ENCODE data around the gene RAB3GAP2.
"Not testable (repeated sequence)": the region's sequence is repeated elsewhere in the genome, so short reads cannot be mapped to it uniquely, and the experiment has no call there.

Gene RAB3GAP2

DNA sequence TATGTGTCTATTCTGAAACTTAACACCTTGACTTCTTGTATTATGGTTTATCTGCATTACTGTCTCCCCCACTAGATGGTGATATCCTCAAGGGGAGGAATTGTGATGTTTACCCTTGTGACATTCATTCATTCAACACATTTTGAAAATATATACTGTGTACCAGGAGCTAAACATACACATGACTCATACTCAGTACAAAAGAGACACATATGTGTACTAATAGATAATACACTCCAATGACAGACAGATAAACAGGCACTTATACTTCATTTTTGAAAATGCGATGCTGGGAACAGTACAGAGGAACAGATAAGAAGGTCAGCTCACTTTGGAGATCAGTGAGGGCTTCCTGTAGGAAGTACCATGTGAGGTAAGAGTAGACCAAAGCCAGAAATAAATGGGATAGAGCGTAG, 8.9 kb upstream of the RAB3GAP2 start:
- DNase-seq = no peak

DNA sequence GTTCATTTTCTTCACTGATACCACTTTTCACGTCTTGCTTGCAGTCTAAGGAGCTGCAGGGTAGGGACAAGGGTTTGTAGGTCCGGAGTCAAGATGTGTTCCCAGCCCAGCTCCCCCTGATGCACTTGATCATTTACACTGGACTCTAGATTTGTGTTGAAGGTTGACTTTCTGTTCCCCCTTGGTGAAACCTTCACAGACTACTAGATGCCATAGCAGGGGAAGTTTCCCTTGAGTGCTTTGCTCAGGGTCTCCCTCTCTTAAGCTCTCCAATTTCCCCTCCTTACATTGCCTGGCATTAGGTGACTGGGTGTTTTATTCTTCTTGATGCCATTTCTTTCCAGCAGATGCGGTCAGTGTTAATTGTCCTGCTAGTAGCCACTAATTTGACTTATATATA, 8.0 kb upstream of the RAB3GAP2 start:
- no peak for DNase-seq

DNA sequence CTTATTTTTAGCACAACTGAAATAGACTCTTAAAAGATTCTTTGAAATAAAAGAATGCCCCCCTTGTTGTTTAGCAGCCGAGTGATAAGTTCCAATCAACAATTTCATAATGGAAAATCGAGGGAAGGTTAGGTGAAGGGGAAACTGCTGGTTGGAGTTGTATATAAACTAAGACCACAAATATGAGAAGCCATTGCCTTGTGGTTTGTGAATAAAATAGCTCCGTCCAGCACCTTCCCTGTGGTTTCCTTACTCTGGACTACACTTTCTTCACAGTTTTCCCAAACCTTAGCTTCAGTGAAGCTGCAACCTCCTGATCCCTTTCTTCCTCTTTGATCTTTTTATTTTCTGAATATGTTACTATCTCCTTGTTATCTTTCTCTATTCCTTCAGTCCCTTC, 6.7 kb upstream of the RAB3GAP2 start:
- DNase-seq = no peak

DNA sequence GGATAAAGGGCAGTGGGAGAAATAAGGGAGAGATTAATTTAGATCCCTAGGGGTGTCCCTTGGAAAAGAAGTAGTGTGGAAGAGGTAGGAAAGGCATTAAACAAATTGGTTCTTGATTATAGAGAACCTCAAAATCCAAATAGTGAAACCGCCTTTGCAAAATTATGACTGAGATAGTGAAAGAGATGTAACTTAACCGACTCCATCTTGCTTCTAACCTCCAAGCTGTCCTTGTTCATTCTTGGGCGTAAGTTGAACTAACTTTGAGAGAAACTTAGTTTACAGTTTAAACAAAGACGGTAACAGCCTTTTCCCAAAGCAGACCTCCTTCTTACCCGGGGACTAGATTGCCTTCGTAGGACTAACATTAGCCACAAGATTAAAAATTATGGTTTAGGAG, 3.2 kb upstream of the RAB3GAP2 start:
- DNase-seq = no peak

DNA sequence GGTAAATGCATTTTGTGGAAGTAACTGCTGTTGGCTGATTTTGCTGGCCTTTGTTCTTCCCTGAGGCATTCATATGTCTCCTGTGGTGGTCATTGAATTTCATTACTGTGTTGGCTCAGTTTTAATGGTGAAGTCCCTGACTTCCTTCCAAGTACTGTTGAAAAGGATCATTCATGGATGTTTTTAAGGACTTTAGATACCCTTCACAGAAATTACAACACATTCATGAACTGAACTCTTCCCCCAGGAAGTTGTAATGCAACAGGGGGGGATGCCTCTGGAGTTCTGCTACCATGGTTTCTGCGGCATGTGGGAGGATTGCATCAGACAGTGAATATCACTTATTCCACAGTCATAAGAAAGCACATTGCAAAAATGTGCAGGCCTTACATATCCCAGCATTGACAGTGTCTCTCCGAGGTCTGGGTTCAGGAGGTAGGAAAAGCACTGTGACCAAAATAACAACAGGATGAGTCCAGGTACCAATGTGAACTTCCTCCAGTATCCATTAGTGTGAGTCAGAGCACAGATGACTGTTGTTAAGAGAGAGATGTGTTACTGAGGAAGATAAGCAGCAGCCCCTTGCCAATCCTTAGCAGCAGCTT, 2.1 kb upstream of the RAB3GAP2 start:
- DNase-seq = no peak

DNA sequence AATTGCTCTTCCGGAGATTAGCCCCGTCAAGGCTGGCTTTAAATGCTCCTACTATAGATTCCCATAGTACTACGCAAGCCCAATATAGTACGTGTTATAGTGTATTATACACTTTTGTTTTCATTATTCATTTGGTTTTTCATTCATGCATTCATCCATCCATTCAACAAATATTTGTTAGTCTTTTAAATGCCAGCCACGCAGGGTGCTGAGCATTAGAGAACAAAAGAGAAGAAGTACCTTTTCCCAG, 513 bp upstream of the RAB3GAP2 start:
- no peak for DNase-seq

DNA sequence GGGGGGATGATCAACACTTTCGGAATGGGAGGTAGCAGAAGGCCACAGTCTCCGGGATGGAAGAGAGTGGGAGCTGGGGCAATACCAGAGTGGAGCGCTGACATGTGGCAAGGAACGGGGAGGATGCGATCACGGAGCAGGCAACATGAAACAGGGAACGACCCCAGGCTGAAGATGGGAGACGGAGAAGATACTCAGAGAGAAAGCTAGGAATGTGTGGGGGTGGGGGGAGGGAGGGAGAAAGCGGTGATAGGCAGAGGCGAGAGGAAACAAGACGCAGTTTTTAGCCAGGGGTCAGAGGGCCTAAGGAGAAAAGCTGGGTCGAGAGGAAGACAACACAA, 577 bp downstream of the RAB3GAP2 start:
- no peak for DNase-seq

- no peak for DNase-seq
Measured at GRCh38 chr1:220269036-220269435, 3.2 kb downstream of the RAB3GAP2 start.

DNA sequence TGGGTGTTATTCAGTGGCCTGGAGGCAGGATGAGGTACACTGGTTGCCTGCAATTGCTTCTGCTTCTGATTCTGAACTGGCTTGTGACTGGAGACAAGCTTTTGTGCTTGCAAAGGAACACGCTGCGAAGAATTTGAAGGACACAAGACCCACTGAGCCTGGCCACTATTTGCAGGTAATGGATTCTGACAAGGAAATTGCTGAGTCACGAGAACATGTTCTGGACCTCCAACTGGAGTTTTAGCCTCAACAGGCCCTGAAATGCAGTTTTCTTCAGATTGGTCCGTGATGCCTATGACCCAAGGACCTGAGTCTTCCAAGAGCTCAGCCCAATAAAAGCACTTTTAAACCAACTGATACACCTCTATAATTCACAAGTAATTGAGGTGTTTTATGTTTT, 4.6 kb downstream of the RAB3GAP2 start:
- no peak for DNase-seq

- not testable (repeated sequence) for DNase-seq
Measured at GRCh38 chr1:220260228-220260627, 12.0 kb downstream of the RAB3GAP2 start.

DNA sequence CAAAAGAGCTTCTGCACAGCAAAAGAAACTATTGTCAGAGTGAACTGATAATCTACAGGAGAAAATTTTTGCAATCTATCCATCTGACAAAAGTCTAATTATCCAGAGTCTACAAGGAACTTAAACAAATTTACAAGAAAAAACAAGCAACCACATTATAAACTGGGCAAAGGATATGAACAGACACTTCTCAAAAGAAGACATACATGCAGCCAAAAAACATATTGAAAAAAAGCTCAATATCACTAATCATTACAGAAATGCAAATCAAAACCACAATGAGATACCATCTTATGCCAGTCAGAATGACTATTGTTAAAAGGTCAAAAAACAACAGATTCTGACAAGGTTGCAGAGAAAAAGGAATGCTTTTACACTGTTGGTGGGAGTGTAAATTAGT, 12.5 kb downstream of the RAB3GAP2 start:
- not testable (repeated sequence) for DNase-seq

- not testable (repeated sequence) for DNase-seq
Measured at GRCh38 chr1:220256194-220256593, 16.1 kb downstream of the RAB3GAP2 start.

DNA sequence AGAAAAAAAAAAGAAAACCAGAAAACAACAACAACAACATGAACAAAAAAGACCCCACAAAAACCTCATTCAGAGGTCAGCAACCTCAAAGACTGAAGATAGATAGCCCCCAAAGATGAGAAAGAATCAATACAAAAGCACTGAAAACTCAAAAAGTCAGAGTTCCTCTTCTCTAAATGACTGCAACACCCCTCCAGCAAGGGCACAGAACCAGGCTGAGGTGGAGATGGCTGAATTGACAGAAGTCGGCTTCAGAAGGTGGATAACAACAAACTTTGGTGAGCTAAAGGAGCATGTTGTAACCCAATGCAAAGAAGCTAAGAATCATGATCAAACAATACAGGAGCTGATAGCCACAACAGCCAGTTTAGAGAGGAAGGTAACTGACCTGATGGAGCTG, 17.0 kb downstream of the RAB3GAP2 start:
- no peak for DNase-seq

DNA sequence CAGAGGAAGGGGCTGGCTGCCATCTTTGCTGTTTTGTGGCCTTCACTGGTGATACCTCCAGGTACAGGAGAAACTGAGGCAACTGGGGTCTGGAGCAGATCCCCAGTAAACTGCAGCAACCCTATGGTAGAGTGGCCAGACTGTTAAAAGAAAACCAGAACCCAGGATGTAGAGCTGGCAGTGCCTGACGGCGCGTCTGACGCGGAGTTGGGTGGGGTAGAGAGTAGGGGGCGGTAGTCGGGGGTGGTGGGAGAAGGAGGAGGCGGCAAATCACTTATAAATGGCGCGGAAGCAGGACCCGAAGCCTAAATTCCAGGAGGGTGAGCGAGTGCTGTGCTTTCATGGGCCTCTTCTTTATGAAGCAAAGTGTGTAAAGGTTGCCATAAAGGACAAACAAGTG, 19.0 kb downstream of the RAB3GAP2 start:
- DNase-seq = not testable (repeated sequence)

GRCh38 chr1:220251272-220251671, 21.0 kb downstream of the RAB3GAP2 start:
- DNase-seq = no peak

DNA sequence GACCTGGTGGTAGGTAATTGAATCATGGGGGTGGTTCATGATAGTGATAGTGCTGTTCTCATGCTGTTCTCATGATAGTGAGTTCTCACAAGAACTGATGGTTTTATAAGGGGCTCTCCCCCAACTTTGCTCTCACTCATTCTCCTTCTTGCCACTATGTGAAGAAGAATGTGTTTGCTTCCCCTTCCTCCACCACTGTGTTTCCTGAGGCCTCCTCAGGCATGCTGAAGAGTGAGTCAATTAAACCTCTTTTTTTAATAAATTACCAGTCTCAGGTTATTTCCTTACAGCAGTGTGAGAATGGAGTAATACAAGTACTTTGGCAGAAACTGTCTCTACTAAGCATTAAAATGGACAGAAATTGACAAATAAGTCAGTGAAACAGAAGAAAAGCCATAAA, 21.6 kb downstream of the RAB3GAP2 start:
- no peak for DNase-seq

GRCh38 chr1:220249522-220249921, 22.7 kb downstream of the RAB3GAP2 start:
- DNase-seq = no peak

- not testable (repeated sequence) for DNase-seq
Measured at GRCh38 chr1:220248715-220249265, 23.5 kb downstream of the RAB3GAP2 start.

- DNase-seq = not testable (repeated sequence)
Measured at GRCh38 chr1:220245900-220246299, 26.4 kb downstream of the RAB3GAP2 start.

- no peak for DNase-seq
Measured at GRCh38 chr1:220243947-220244346, 28.3 kb downstream of the RAB3GAP2 start.

- DNase-seq = no peak
Measured at GRCh38 chr1:220241072-220241663, 31.1 kb downstream of the RAB3GAP2 start.

DNA sequence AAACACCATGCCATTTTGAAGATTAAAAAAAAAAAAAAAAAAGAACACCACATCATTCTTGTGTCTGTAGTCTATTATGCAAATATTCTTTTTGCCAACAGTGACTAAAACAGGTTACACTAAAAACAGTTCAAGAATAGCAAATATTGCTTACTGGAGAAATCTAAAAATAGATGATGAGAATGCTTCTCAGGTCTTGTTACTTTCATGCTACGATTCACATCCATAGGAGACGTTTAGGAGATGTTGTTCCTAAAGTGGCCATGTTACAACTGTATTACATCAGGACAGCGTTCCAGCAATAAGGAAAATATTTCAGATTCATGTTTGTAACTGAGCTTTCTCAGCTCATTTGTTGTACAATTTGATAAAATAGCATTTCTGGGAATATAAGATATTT, 32.3 kb downstream of the RAB3GAP2 start:
- no peak for DNase-seq

- no peak for DNase-seq
Measured at GRCh38 chr1:220239213-220239612, 33.0 kb downstream of the RAB3GAP2 start.

GRCh38 chr1:220236278-220236677, 36.0 kb downstream of the RAB3GAP2 start:
- DNase-seq = not testable (repeated sequence)

- DNase-seq = no peak
Measured at GRCh38 chr1:220235462-220235861, 36.8 kb downstream of the RAB3GAP2 start.

Measured in right hindlimb (tissue), 1 donor.